AG08396 (cell line): ENCODE results near the gene IFNAR1.
"Not testable (repeated sequence)": the region's sequence is repeated elsewhere in the genome, so short reads cannot be mapped to it uniquely, and the experiment has no call there.

Experiments used
- DNase-seq: peaks from one replicate; pipeline ENCODE4 v3.0.0; 2012; ENCODE audit warnings: low spot score, mixed read lengths

Gene IFNAR1

DNA sequence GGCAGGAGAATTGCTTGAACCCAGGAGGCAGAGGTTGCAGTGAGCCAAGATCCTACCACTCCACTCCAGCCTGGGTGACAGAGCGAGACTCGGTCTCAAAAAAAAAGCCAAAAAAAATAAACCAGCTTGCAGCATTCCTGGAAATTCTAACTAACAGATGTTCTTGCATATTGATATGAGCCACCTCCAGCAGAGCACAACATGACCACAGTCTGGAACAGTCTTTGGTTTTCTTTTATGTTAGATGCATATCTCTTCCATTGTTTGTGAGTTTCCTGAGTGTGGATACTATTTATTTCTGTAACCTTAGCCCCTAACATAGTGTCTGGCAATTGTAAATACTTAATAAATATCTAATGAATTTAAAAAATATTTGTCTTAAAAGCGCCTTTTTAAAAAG, 23.9 kb downstream of the IFNAR1 start:
- no peak for DNase-seq

- no peak for DNase-seq
These were observed 25.9 kb downstream of the IFNAR1 start for GRCh38 chr21:33350676-33351075.

- no peak for DNase-seq
These were observed 30.6 kb downstream of the IFNAR1 start for GRCh38 chr21:33355355-33355754.

DNA sequence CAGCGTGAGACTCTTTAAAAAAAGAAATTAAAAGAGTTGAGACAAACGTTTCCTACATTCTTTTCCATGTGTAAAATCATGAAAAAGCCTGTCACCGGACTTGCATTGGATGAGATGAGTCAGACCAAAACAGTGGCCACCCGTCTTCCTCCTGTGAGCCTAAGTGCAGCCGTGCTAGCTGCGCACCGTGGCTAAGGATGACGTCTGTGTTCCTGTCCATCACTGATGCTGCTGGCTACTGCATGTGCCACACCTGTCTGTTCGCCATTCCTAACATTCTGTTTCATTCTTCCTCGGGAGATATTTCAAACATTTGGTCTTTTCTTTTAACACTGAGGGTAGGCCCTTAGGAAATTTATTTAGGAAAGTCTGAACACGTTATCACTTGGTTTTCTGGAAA, 31.2 kb downstream of the IFNAR1 start:
- no peak for DNase-seq

DNA sequence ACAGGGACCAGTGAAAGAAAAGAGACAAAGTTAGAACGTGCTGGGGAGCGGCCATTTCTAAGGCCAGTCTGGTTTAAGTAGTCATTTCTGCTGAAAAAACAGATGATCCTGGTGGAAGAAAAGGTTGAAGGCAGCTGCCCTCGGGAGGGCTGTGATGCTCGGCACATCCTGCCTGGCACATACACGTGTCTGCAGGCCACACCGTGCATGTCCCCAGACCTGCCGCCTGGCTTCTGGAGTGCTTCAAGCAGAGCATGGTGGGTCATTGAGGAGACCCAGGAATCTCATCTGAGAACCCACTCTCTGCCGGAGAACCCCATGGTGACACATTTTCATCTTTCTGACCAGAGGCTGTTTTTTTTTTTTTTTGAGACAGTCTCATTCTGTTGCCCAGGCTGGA, 32.4 kb downstream of the IFNAR1 start:
- no peak for DNase-seq

DNA sequence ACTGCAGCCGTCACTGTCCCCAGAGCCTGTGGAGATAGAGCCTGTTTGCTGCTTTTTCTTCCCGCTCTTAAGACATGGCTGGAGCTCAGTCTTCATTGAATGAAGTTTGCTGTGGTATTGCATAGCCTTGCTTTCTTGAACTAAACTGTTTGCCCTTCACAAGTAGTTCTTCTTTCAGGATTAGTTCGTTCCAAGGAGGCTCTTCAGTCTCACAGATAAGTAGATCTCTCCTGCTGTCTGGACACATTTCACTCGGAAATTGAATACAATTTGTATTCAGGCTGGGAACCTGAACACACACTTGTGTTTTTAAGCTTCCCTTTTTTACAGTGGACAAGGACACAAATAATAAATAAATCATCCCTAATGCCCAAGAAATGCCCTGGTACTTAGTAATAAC, 34.7 kb downstream of the IFNAR1 start:
- no peak for DNase-seq

DNA sequence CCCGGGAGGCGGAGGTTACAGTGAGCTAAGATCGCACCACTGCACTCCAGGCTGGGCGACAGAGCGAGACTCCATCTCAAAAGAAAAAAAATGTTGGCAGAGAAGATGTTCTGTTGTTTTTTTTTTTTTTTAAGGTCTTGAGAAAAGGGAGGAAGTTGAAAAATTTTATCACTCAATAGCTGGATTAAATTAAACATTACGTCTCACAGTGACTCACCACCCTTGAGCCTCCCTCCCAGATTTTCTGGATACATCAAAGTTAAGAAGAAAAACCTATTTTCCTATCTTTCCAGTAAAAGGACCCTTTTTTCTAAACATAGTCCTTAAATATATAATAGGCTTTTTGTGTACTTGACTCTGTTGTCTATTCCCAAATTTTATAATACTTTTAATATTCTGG, 35.5 kb downstream of the IFNAR1 start:
- peak; percentile 27 for DNase-seq

DNA sequence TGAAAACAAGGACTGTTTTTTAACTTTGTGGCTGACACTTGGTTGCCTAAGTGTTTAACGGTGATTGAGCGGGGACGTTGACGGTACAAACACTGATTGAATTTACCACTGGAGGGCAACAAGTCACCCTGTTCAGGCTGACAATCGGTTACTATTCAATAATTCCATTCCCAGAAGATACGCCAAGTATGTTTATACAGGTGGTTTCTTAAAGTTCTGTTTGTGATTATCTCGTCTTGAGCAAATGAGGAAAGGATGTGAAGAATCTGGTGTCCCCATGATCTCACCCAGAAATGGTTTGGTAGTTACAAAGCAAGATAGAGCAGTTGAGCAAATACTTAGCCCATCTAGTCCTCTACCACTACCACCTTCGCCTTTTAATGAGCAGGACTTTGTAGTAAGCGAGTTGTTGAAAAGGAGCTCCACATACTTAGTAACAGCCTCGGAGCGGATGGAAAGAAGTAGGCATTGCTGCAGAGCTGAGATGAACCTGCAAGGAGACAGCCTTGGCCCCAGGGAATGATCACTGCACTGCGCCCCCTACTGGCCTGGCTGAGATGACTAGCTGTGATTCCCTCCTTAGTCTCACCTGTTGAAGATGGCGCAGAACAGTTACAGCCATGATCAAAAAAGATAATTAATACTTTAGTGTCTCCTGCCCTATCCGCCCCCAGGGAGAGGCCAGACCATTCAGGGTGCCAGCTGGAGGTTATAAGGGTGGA, 36.3 kb downstream of the IFNAR1 start:
- DNase-seq, result peak; percentile 63

- no peak for DNase-seq
These were observed 37.3 kb downstream of the IFNAR1 start for GRCh38 chr21:33362044-33362555.

DNA sequence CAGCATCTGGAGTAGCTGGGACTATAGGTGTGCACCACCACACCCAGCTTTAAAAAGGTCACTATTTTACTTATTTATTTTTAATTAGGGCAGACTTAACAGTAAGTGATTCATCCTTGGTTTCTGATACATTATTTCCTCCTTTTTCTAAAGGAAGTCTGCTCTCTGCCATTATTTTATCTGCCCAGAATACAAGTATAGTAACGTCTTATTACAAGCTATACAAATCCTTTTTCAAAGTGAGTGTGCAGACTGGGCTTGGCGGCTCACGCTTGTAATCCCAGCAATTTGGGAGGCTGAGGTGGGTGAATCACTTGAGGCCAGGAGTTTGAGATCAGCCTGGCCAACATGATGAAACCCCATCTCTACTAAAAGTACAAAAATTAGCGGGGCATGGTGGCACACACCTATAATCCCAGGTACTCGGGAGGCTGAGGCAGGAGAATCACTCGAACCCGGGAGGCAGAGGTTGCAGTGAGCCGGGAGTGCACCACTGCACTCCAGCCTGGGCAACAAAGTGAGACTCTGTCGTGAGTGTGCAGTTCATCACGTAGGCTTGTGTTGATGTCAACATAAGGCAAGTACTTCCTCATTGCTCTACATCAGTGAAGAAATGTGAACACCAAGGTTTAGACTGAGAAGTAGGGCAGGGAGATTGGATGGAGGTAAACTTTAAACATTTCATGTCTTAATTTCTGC, 39.3 kb downstream of the IFNAR1 start:
- not testable (repeated sequence) for DNase-seq

- DNase-seq, result no peak
These were observed 40.1 kb downstream of the IFNAR1 start for GRCh38 chr21:33364830-33365229.

GRCh38 chr21:33367309-33367973, 42.7 kb downstream of the IFNAR1 start:
- DNase-seq, result no peak

DNA sequence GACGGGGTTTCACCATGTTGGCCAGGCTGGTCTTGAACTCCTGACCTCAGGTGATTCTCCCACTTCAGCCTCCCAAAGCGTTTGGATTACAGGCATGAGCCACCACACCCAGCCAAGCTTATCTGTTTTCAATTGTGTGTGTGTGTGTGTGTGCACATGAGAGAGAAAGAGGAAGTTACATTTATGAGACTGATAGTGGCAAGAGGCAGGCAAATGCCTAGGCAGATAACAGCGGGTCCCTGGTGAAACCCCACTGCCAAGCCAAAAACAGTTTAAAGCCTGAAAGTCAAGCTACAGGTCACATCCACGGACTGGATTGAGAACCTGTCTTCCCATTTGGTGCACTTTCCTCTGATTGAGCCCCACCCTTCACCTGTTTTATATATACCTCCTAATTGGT, 43.4 kb downstream of the IFNAR1 start:
- DNase-seq, result no peak

DNA sequence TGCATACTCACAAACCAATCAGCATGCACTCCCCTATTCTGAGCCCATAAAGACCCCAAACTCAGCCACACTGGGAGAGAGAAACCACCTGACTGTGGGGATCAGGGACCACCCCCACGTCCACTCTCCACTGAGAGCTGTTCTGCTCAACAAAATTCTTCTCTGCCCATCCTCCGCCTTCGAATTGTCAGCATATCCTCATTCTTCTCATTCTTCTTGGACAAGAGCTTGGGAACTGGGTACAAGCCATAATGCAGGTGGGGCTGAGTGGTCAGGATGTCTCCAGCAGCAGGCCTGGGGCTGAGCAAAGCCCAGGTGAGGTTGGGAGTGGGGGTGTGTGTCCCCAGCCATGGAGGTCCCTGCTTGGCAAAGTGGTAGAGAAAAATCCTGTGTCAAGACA, 43.8 kb downstream of the IFNAR1 start:
- DNase-seq, result no peak

GRCh38 chr21:33369586-33369985, 44.8 kb downstream of the IFNAR1 start:
- no peak for DNase-seq

DNA sequence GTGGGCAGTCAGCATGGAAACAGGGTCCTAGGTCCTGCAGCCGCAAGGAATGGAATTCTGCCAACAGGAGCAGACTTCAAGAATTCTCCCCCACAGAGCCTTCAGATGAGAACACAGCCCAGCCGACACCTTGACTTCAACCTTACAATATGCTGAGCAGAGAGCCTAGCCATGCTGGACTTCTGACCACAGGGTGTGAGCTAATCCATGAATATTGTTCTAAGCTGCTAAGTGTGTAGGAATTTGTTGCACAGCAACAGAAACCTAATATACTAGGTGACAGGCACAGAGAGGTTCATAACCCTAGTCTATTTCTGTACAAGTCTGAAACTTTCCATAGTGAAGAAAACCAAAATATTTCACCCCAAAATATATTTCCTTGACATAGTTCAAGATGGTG, 45.5 kb downstream of the IFNAR1 start:
- DNase-seq, result no peak

DNA sequence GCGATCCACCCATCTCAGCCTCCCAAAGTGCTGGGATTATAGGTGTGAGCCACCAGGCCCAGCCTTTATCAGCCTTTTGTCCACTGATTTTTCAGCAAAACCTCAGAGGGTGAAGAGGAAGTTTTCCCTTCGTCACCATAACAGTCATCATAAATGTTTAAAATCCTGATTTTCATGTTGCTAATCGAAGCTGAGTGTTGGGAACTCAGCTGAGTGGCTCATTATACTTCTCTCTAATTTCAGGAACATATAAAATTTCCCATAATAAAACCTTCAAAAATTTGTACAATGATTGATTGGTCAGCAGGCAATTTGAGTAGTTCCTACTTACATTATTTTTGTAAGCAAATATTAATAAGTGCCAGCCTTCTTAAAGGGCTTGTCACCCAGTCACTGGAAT, 46.6 kb downstream of the IFNAR1 start:
- no peak for DNase-seq

GRCh38 chr21:33372582-33372981, 47.8 kb downstream of the IFNAR1 start:
- no peak for DNase-seq

DNA sequence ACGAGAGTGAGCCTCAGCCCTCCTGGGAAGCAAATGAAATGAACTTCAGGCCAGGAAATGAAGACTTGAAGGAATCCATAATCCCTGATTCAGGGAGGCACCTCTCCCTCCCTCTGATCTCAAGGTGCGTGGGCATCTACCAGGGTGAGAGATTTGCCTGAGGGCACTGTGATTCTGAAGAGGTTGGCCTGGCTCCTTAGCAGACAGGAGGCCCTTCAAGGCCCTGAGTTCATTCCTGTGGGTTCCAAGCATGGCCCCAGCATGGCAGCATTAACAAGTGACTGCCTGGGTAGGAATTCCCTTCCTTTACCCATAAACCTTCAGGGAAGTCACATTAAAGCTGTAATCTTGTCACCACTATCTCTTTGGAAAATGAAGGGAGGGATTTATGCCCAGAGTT, 48.7 kb downstream of the IFNAR1 start:
- DNase-seq, result no peak

GRCh38 chr21:33374080-33374449, 49.3 kb downstream of the IFNAR1 start:
- DNase-seq, result no peak

DNA sequence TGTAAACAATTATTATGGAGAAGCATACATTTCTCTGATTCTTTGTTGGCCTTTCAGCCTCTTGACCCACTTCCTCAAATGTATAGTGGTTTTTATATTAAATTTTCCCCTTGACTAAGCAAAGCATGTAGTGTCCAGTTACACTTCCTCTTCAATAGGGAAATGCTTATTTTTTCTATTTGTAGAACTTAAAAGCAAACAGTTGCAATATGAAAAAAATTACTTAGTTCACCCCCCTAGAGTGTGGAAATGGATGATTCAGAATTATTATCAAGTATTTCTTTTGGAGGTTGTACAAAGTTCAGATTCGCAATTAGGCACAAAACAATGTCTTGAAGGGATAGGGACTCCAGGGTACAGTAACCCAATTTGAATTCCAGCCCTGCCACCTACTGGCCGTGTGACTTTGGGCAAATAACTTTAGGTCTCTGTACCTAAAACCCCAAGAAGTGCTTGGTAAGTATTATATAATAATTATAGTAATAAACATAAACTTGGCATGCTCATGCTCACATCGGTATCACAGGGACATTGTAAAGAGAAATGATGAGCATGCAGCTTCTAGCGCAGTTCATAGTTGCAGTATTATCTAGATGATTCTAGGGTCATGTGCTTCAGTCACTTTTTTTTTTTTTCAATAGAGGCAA, 49.8 kb downstream of the IFNAR1 start:
- DNase-seq, result no peak

DNA sequence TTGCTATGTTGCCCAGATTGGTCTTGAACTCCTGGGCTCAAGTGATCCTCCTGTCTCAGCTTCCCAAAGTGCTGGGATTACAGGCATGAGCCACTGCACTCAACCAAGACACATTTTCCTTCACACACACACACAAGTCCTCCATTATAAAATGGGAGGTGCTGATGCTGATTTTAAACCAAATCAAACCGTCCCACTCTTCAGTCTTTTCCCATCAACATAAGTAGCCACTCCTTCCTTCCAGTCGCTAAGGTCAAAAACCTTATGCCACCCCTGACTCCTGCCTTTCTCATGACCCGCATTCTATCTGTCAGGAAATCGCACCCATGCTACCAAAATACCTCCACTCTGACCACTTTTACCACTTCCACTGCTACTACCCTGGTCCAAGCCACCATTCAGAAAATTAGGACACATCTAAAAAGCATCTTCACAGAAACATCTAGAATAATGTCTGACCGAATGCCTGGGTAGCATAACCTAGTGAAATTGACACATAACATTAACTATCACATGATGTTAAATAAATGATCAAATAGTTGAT, 50.4 kb downstream of the IFNAR1 start:
- DNase-seq, result no peak
